NCI-H510A treated with DMSO at 0.1 percent for 48 hours (cell line): ENCODE results near the gene RGL1.

ENCODE experiments used
- DNase-seq: peaks from one replicate; lab custom pipeline; 2025; lab: John Stamatoyannopoulos, UW

Gene RGL1

GRCh38 chr1:183918589-183918988 is 113.7 kb downstream of the RGL1 start:
- DNase-seq = no peak

- DNase-seq = no peak
Measured at GRCh38 chr1:183920651-183921050, 115.7 kb downstream of the RGL1 start.

GRCh38 chr1:183922197-183922596 is 117.3 kb downstream of the RGL1 start:
- no peak for DNase-seq

- DNase-seq = no peak
Measured at GRCh38 chr1:183925947-183926346, 121.0 kb downstream of the RGL1 start.

GRCh38 chr1:183926983-183927382 is 122.1 kb downstream of the RGL1 start:
- no peak for DNase-seq

- DNase-seq = no peak
Measured at GRCh38 chr1:183931646-183932271, 126.8 kb downstream of the RGL1 start.

- DNase-seq = no peak
Measured at GRCh38 chr1:183932412-183932811, 127.5 kb downstream of the RGL1 start.

GRCh38 chr1:183933528-183934179 is 128.7 kb downstream of the RGL1 start:
- no peak for DNase-seq

GRCh38 chr1:183934314-183934713 is 129.4 kb downstream of the RGL1 start:
- no peak for DNase-seq

- no peak for DNase-seq
Measured at GRCh38 chr1:183936009-183936408, 131.1 kb downstream of the RGL1 start.

- no peak for DNase-seq
Measured at GRCh38 chr1:183936791-183937190, 131.9 kb downstream of the RGL1 start.

GRCh38 chr1:183937611-183938010 is 132.7 kb downstream of the RGL1 start:
- no peak for DNase-seq

- no peak for DNase-seq
Measured at GRCh38 chr1:183941001-183941400, 136.1 kb downstream of the RGL1 start.

GRCh38 chr1:183942933-183943693 is 138.2 kb downstream of the RGL1 start:
- DNase-seq = peak; percentile 27

- DNase-seq = no peak
Measured at GRCh38 chr1:183945428-183946319, 140.8 kb downstream of the RGL1 start.

GRCh38 chr1:183946320-183946613 is 141.3 kb downstream of the RGL1 start:
- no peak for DNase-seq

GRCh38 chr1:183947988-183948387 is 143.1 kb downstream of the RGL1 start:
- DNase-seq = no peak

GRCh38 chr1:183952101-183952500 is 147.2 kb downstream of the RGL1 start:
- DNase-seq = no peak

- peak; percentile 9 for DNase-seq
Measured at GRCh38 chr1:183953031-183953430, 148.1 kb downstream of the RGL1 start.

- no peak for DNase-seq
Measured at GRCh38 chr1:183954496-183954895, 149.6 kb downstream of the RGL1 start.

GRCh38 chr1:183956559-183957188 is 151.8 kb downstream of the RGL1 start:
- no peak for DNase-seq
